ENCODE results near the gene ZNF487. TPM values are rescaled to one million over a fixed set of nuclear protein-coding genes. Genes with fewer than 3 reads are reported as not detected.

Gene ZNF487
- total RNA-seq, 1 donor from 2014 or later: 1.9 TPM

GRCh38 chr10:43502931-43503330 is 66.0 kb downstream of the ZNF487 start:
- no peak for DNase-seq (ENCODE audit: low read depth)
- Histone ChIP-seq H3K4me3 (ENCODE audit: low read depth, low read length) (no peak overlapping the region), H3K36me3 (ENCODE audit: control insufficient read depth, insufficient read depth, low read length) (no peaks in the 10 kb centered on the region), H3K27me3 (ENCODE audit: control insufficient read depth, insufficient read depth, low read length) (no peaks in the 10 kb centered on the region)
- TF ChIP-seq CTCF (IDR thresholded peaks at IDR 0.05; ENCODE audit: insufficient read depth, low read length, poor library complexity, severe bottlenecking): no peak

GRCh38 chr10:43524434-43525247 is 87.7 kb downstream of the ZNF487 start:
- no peak for TF ChIP-seq CTCF (IDR thresholded peaks at IDR 0.05; ENCODE audit: insufficient read depth, low read length, poor library complexity, severe bottlenecking)

More at GRCh38 chr10:43524434-43525247, 87.7 kb downstream of the ZNF487 start:
- Histone ChIP-seq H3K27me3 (ENCODE audit: control insufficient read depth, insufficient read depth, low read length) (no peaks in the 10 kb centered on the region), H3K4me3 (ENCODE audit: low read depth, low read length) (no peak overlapping the region), H3K36me3 (ENCODE audit: control insufficient read depth, insufficient read depth, low read length) (no peaks in the 10 kb centered on the region)
- DNase-seq (ENCODE audit: low read depth): no peak

Other genes with a start within 250 kb of the ZNF487 start
- gene RASGEF1A, start 170.0 kb upstream of the ZNF487 start, total RNA-seq: 2.1 and 3.6 TPM in 2 replicates
- not detected in 2 replicates for gene FXYD4, start 65.5 kb upstream of the ZNF487 start, total RNA-seq
- 262 and 268 TPM in 2 replicates for gene HNRNPF, start 27.9 kb upstream of the ZNF487 start, total RNA-seq
- 7.3 and 8.4 TPM in 2 replicates for gene ZNF239, start 137.5 kb downstream of the ZNF487 start, total RNA-seq
- 4.0 and 5.4 TPM in 2 replicates for gene ZNF485, start 169.3 kb downstream of the ZNF487 start, total RNA-seq
- gene ZNF32, start 211.8 kb downstream of the ZNF487 start, total RNA-seq: 40.3 and 52.1 TPM in 2 replicates

Data from kidney epithelial cell (primary cell).